Thyroid gland (tissue), 4 donors: ENCODE measurements around the gene RIMS3. TPM values are rescaled to one million over a fixed set of nuclear protein-coding genes. Genes with fewer than 3 reads are reported as not detected.

ENCODE experiments used
- DNase-seq, 2 donors: peaks; one replicate each; pipeline ENCODE4 v3.0.0-alpha.2; 2019
- H3K27ac ChIP-seq, 3 donors: fragments of 200-600 bp; sonication (generic); 1 replicate in 2 of 3; 2 replicates in 1 of 3; pipeline ENCODE4 v1.5.1; 2016 to 2019; ENCODE audit warnings: mild to moderate bottlenecking in 1 of 3, moderate library complexity in 1 of 3
- H3K27me3 ChIP-seq: fragments of 200-600 bp; sonication (generic); one replicate; pipeline ENCODE4 v1.5.1; 2019
- H3K36me3 ChIP-seq, 2 donors: fragments of 200-600 bp; sonication (generic); one replicate each; pipeline ENCODE4 v1.5.1; 2016 to 2019
- H3K4me1 ChIP-seq, 2 donors: fragments of 200-600 bp; sonication (generic); one replicate each; pipeline ENCODE4 v1.5.1; 2017 to 2019
- H3K4me3 ChIP-seq, 3 donors: fragments of 200-600 bp; sonication (generic); replicated peaks in 1 of 3; 1 replicate in 2 of 3; 2 replicates in 1 of 3; pipeline ENCODE4 v1.5.1; 2016; ENCODE audit warnings: mild to moderate bottlenecking in 1 of 3
- H3K9me3 ChIP-seq: fragments of 200-600 bp; sonication (generic); one replicate; pipeline ENCODE4 v1.5.1; 2017
- CTCF ChIP-seq, 6 experiments: fragments of 200-600 bp in 3 of 6; fragments of 450-650 bp in 3 of 6; sonication (generic) in 3 of 6; IDR thresholded peaks; one replicate each; pipeline ENCODE4 v1.5.1; 2016 to 2019; ENCODE audit warnings: antibody characterized with exemption in 6 of 6, mild to moderate bottlenecking in 2 of 6, inconsistent platforms in 1 of 6, moderate library complexity in 1 of 6
- POLR2A ChIP-seq, 2 donors: fragments of 450-650 bp; IDR thresholded peaks; one replicate each; pipeline ENCODE4 v1.6.1; 2017; ENCODE audit warnings: antibody characterized with exemption in 2 of 2, mild to moderate bottlenecking in 2 of 2, moderate library complexity in 1 of 2
- WGBS, 2 donors: methylation state at CpG; one replicate each; pipeline ENCODE4 v1.1.5; 2017; 5-methylcytosine and 5-hydroxymethylcytosine counted together
- intact Hi-C: fragments of 100-400 bp; cut with DNase I; formaldehyde crosslinking; loops from one replicate; pipeline ENCODE4 v1.15.1; 2023
- total RNA-seq, 4 donors: library from RNA; depleted of rRNA; stranded (reverse); fragments of >200 nt; gene quantifications; one replicate each; pipeline ENCODE4 v1.2.3, GENCODE V29; 2016

RIMS3 gene
- total RNA-seq, 4 donors from 2014 or later = 2.1 to 4.4 (median 3.5) TPM

- intact Hi-C loops = no loop called here
- no peak overlapping the region for H3K27ac ChIP-seq
- H3K9me3 ChIP-seq = no peaks in the 10 kb centered on the region
- H3K4me3 ChIP-seq = no peak overlapping the region
- H3K27me3 ChIP-seq = no peaks in the 10 kb centered on the region
- no peaks in the 10 kb centered on the region for H3K4me1 ChIP-seq
- no peak for DNase-seq
- TF ChIP-seq CTCF (IDR thresholded peaks at IDR 0.05) (no peak), POLR2A (IDR thresholded peaks at IDR 0.05) (no peak)
- no peaks in the 10 kb centered on the region for H3K36me3 ChIP-seq
- 79% methylated on average over 8 of the region's 8 CpGs for WGBS, 2 donors
These were observed 27.1 kb downstream of the RIMS3 start for GRCh38 chr1:40638097-40639036.

- 87 to 92% methylated on average over 3 of the region's 3 CpGs for WGBS, 2 donors
- intact Hi-C loops = no loop called here
- Histone ChIP-seq H3K27me3 (no peaks in the 10 kb centered on the region), H3K27ac (no peak overlapping the region), H3K4me1 (no peaks in the 10 kb centered on the region), H3K9me3 (no peaks in the 10 kb centered on the region), H3K4me3 (no peak overlapping the region), H3K36me3 (no peaks in the 10 kb centered on the region)
- DNase-seq = no peak
- TF ChIP-seq CTCF (IDR thresholded peaks at IDR 0.05) (no peak), POLR2A (IDR thresholded peaks at IDR 0.05) (no peak)
These were observed 27.9 kb downstream of the RIMS3 start for GRCh38 chr1:40637470-40638007.

GRCh38 chr1:40636777-40637176 is 28.7 kb downstream of the RIMS3 start:
- no peak overlapping the region for H3K4me3 ChIP-seq
- no peaks in the 10 kb centered on the region for H3K36me3 ChIP-seq
- TF ChIP-seq POLR2A (IDR thresholded peaks at IDR 0.05) (no peak), CTCF (IDR thresholded peaks at IDR 0.05) (no peak)
- WGBS, 2 donors = 62 to 68% methylated on average over 6 of the region's 6 CpGs
- no peaks in the 10 kb centered on the region for H3K9me3 ChIP-seq
- DNase-seq = no peak
- no peak overlapping the region for H3K27ac ChIP-seq
- H3K27me3 ChIP-seq = no peaks in the 10 kb centered on the region
- H3K4me1 ChIP-seq = no peaks in the 10 kb centered on the region
- intact Hi-C loops = no loop called here

- no peaks in the 10 kb centered on the region for H3K9me3 ChIP-seq
- no peaks in the 10 kb centered on the region for H3K36me3 ChIP-seq
- intact Hi-C loops = no loop called here
- DNase-seq = no peak
- H3K27ac ChIP-seq = no peak overlapping the region
- H3K4me3 ChIP-seq = no peak overlapping the region
- no peaks in the 10 kb centered on the region for H3K4me1 ChIP-seq
- 92 to 95% methylated on average over 8 to 14 of the region's 25 CpGs for WGBS, 2 donors
- H3K27me3 ChIP-seq = no peaks in the 10 kb centered on the region
- TF ChIP-seq CTCF (IDR thresholded peaks at IDR 0.05) (no peak), POLR2A (IDR thresholded peaks at IDR 0.05) (no peak)
These were observed 29.6 kb downstream of the RIMS3 start for GRCh38 chr1:40635763-40636500.
